Measurements from ENCODE around the gene SDCCAG8.

GRCh38 chr1:243510928-243511327, 255.1 kb downstream of the SDCCAG8 start:
- TF ChIP-seq, protein P1, sequence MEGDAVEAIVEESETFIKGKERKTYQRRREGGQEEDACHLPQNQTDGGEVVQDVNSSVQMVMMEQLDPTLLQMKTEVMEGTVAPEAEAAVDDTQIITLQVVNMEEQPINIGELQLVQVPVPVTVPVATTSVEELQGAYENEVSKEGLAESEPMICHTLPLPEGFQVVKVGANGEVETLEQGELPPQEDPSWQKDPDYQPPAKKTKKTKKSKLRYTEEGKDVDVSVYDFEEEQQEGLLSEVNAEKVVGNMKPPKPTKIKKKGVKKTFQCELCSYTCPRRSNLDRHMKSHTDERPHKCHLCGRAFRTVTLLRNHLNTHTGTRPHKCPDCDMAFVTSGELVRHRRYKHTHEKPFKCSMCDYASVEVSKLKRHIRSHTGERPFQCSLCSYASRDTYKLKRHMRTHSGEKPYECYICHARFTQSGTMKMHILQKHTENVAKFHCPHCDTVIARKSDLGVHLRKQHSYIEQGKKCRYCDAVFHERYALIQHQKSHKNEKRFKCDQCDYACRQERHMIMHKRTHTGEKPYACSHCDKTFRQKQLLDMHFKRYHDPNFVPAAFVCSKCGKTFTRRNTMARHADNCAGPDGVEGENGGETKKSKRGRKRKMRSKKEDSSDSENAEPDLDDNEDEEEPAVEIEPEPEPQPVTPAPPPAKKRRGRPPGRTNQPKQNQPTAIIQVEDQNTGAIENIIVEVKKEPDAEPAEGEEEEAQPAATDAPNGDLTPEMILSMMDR (IDR thresholded peaks at IDR 0.05): no peak
- no peak for TF ChIP-seq POLR2A (IDR thresholded peaks at IDR 0.05)
- TF ChIP-seq POLR2AphosphoS5 (IDR thresholded peaks at IDR 0.05): no peak
